HG02763 (cell line): ENCODE measurements around the gene KLF15.
A peak's percentile ranks its signal among the peaks of the same experiment; 100 is the strongest.

Source experiments
- ATAC-seq: cut with Tn5 transposase; IDR thresholded peaks from one replicate; pipeline ENCODE4 v1.9.1; 2021; ENCODE audit warnings: mild to moderate bottlenecking, moderate library complexity; ENCODE audit not compliant: unreplicated experiment

The KLF15 gene

DNA sequence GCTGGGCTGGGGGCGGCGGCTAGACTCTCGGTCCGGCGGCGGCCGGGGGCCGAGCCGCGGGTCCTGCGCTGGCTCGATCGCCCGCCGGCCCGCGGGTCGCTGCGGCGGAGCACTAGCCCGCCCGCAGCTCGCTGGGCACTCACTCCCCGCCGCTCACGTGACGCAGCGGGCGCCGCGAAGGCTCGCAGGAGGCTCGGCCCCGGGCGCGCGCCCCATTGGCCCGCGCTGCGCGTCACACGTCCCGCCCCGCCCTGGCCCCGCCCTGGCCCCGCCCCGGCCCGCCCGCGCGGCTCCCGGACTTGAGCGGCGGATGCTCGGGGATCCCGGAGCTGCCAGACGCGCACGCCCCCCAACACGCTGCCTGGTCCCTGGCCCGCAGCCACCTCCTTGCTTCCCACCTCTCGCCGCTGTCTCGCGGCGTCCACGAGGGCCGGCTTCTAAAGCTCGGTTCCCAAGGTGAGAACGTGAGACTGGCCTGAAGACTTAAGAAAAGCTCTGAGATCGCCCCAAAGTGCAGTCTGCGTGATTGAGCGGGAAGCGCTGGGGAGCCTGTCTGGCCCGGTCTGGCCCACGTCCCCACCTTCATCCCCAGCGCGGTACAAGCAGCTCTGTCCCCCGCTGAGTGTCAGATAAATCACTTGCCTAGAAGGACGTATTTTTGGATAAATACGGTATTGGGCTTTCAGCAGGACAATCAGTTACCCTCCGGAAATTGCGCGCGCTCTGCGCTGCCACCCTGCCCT lies at the start of gene KLF15:
Gene KLF15, minus strand, starts transcription at position 114 of the 743 bp plus-strand sequence. CDS start 4,486 bp downstream, outside the sequence.
- ATAC-seq: peak; percentile 83

DNA sequence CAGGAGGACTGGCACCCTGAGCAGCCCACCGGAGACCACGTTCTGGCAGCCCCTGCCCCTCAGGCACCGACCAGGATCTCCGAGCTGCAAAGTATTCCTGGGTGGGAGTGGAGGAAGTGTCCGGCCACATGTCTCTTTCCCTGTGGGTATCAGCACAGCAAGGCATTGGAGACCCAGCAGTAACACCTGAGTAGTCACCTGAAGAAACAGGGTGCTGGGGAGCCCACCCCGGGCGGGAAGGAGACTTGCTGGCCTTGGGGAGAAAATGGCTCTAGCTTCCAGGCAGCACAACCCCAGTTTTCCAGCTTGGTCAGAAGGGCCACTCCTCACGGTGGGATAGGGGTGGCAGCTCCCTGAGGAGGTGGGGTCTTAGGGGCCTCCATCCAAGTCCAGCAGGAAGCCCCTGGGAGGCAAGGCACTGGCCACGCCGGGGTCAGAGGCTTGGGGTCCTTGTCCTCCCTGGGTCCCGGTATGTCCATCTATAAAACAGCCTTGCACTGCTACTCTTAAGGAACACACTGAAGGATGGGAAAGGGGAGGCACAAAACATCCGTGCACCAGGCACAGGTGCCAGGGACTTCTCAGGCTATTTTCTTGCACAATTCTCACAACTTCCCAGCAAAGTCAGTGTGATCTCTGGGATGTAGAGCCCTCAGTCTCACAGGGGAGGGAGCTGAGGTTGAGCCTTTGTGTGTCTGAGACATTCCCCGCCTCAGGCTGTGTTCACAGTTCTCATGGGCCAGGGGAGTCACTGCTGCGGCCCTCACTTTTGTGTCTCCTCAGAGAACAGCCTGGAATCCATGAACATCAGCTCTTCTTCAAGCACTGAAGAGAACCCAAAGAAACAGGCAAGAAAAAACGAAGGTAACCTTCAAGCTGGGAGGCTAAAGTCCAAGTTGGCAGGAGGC lies 49.4 kb upstream of the KLF15 start:
- ATAC-seq: no peak

DNA sequence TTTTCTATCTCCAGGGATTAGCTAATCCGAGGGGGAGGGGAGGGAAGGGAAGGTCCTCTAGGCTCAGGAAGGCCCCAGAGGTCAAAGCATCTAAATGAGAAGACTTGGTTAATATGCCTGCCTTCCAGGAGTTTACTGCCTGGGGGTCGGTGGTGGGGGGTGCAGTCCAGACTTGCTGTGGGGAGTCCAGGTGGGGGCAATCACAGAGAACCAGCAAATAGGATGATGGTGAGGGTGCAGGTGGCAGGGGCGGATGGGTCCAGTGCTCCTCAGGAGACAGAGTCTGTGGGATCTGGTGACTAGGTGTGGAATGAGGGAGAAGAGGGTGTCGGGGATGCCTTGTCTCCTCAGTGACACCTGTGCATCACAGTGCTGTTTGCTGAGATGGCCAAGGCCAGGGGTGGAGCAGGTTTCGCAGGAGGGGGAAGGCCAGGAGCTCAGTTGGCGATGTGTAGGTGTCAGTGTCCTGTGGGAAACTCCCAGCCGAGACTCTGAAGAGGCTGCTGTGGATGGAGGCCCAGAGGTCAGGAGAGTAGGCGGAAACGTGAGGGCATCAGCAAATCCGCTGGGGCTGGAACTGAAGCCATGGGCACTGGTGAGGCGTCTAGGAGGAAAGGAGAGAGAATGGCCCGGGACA lies 45.6 kb upstream of the KLF15 start:
- ATAC-seq: no peak

DNA sequence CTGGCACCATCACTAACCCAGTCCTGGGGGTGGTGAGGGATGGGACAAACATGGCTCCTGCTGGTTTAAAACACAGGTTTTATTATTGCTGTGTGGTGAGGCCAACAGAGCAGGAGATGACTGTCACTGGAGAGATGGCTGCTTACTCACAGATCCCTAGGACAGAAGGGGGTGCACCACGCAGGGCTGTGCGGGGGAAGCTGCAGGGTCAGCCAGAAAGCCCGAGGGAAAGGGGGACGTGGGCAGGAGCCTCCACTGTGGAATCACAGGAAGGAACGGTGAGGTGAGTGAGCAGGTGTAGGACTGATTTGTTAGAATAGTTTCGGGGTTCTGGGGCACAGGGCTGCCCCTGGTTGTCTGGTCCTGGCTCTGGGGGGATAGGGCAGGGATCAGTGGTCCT lies 45.0 kb upstream of the KLF15 start:
- ATAC-seq: no peak

DNA sequence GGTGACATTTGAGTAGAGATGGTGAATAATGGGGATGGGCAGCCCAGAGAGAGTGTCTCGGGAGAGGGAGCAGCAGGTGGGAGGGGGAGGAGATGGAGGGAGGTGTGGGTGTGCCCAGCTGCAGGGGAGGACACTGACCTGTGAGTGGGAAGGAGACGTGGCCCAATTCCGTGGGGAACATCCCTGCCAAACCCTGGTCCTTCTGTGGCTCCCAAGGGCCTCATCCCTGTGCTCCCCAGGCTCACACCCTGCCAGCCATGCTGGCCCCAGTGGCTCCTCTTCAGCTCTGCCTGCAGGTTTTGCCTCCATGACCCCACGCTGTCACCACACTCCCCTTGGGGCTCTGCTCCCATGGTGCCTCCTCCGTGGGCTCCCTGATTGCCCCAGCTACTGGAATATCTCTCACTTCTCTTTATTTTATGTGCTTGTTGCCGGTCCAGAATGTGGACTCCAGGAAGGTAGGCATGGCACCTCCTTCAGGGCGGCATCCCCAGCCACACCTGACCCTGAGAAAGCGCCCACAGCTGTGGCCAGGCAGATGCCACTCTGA lies 44.5 kb upstream of the KLF15 start:
- no peak for ATAC-seq

DNA sequence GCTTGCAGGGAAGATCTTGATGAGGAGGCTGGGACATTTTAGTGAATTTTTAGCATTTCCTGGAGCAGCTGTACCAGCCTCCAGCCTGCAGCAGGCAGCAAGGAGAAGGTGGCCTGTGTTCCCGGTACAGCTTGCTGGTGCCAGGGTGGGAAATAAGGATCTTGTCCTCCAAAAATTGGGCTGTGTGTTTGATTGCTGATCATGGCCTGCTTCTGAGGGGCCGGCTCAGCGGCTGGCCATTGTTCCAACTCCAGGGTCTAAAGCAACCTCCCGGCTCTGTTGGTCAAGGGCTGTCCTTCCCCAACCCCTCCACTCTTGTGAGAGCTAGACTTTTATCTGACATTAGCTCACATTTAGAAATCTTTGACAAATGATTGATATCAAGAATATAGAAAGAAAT lies 42.5 kb upstream of the KLF15 start:
- no peak for ATAC-seq

DNA sequence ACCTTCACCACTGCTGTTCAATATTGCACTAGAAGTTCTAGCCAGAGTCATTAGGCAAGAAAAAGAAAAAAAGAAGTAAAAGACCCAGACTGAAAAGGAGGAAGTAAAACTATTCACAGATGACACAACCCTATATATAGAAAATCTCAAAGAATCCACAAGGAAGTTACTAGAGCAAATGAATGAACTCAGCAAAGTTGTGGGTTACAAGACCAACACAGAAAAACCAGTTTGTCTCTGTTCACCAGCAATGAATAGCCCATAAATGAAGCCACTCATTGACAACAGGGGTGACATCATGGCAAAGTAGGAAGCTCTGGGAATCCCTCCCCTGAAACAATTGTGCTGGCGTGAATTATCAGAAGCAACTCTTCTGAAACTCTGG lies 42.1 kb upstream of the KLF15 start:
- ATAC-seq: no peak

DNA sequence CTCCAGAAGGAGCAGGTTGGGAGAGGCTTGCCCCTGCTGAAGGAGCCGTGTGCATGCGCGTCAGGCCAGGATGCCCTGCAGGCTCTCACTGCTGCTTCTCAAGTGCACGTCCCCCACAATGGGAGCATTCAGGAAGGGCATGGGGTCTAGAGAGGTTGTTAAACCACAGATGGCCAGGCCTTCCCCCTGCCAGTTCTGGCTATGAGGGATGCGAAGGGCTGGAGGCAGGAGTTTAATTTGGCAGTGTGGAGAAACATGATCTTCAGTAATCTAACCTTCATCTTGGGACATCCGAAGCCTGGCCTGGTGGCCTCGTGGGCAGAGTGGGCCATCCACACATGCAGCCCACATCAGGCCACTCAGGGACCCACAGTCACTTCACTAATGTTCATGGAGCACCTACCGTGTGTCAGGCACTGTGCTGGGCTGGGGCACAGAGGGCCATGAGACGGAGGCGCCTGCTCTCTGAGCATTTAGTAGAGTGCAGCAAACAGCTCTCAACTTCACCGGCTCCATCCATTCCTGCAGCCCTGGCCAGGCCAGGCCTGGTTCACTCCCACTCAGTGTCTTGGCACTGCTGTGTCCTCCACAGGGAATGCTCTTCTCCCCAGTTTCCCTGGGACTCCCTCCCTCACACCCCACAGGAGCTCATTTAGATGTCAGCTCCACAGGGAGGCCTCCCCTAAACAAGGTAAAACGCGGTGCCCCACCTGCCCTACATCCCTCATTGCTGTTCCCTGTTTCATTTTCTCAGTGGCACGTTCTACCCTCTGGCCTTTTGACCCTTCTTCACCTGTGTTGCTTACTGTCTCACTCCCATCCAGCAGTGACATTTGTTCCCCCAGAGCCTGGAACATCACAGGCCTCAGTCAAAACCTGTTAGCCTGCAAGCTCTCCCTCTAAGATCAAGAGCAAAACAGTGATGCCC lies 41.5 kb upstream of the KLF15 start:
- no peak for ATAC-seq

DNA sequence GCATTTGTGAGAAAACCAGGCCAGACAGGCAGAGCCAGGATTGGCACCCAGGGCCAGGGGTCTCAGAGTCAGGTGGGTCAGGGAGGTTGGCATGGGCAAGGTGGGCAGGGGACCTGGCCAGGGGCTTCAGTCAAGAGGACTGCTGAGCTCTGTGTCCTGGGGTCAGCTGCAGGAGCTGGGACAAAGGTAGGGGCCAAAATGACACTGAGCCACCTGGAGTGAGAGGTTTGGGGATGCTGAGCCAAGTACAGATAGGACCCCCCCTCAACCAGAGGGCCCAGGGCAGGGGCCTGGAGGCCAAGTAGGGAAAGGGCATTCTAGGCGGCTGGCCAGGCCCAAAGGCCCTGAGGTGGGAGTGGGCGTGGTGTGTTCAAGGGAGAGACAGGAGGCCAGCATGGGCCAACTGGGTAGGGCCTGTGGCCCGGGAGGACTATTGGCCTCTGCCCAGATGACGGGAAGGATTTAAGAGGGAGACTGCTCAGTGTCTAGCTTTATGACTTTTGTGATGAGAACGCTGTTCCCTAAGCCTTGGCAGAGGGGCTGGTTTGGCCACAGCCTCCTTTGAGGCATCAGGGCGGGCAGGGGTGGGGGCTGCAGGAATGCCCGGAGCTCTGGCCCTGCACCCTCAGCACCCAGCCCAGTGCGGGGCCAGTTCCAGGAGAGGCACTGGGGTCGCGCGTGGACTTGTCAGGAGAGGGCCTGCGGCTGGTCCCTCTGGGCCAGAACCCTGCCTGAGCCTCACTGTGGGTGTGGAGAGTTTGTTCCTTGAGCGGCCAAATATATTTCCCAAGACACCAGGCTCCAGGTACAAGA lies 40.6 kb upstream of the KLF15 start:
- ATAC-seq: no peak

DNA sequence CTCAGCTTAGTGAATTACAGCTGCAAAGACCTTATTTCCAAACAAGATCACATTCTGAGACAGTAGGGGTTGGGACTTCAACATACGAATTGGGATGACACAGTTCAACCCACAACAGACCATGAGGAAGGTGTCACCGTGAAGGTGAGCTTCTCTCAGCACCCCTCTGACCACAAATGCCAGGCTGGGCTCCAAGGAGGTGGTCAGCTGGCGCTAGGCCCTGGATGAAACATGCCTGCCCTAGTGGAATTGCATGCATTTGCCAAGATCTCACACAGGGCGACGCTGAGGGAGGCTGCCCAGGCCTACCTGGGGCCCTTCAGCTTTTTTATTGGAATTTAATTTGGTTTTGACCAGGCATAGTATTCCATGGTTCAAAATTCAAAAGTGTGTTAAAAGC lies 39.3 kb upstream of the KLF15 start:
- no peak for ATAC-seq

DNA sequence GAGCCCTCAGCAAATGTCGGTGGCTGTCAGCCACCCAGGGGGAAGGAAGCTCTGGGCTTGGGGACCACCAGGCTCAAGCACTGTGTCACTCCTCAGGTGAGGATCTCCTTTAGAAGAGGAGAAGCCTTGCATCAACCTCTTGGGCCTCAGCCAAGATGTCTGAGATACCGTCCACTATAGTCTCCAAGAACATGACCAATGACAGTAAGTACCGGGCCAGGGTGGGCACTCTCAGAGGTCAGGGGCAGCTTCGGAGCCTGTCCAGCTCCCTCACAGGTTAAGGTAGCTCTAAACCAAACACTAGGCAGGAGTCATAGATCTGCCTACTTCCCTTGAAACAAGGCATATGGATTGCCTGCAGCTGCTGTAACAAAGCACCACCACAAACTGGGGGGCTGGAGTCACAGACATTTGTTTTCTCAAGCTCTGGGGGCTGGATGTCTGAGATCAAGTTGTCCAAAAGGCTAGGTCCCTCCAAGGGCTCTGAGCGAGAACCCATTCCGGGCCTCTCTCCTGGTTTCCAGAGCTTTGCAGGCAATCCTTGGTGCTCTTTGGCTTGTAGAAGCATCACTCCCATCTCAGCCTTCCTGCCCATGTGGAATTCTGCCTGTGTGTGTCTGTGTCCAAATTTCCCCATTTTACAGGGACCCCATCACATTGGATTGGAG lies 38.8 kb upstream of the KLF15 start:
- no peak for ATAC-seq

DNA sequence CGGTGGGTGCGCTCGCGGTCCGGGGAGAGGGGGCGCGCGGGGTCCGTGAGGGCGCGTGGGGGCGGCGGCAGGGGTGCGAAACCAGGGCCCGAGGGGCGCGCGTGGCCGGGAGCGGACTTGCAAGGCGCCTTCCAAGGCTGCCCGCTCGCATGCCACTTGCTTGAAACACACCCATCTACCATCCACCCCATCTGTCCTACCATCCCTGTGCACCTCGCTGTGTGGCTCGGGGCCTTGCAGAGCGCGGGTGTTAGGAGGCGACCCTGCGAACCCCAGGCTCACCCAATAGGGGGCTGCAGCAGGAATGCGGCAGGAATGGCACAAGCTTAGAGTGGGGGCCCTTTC lies 37.7 kb upstream of the KLF15 start:
- no peak for ATAC-seq

DNA sequence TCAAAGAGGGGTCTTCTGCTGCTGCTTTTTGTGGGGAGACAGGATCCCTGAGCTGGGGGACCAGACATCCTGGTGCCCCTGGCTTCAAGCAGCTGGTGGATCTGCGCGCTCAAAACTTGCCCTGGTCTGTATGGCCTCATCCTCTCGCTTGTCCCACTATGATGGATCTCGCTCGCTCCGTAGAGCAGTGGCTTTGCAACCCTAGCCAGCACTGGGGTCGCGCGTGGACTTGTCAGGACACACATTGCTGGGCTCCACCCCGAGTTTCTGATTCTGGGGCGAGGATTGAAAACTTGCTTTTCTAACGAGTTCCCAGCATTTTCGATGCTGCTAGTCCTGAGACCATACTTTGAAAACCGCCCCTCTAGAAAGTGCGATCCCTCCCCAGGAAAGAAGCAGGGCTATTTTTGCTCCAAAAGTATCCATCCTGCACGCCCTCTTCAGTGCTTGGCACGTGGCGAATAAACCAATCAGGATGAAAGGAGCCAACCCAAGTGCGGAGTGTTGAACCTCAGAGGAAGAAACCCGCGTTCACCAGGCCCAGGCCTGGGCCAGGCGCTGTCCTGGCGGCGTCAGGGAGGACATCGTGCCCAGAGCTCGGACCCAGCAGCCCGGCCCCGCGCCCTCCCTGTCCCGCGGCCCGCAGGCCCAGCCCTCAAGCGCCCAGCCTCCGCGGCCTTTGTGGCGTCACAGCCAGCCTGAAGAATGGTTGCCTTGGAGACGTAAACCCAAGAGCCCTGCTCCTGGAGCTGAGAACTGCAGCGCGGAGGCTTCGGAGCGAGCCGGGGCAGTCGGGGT lies 37.2 kb upstream of the KLF15 start, which contains the start of gene CFAP100:
Gene CFAP100, plus strand, starts transcription at position 731 of the 798 bp plus-strand sequence. CDS start 1,092 bp downstream, outside the sequence.
- ATAC-seq: no peak

DNA sequence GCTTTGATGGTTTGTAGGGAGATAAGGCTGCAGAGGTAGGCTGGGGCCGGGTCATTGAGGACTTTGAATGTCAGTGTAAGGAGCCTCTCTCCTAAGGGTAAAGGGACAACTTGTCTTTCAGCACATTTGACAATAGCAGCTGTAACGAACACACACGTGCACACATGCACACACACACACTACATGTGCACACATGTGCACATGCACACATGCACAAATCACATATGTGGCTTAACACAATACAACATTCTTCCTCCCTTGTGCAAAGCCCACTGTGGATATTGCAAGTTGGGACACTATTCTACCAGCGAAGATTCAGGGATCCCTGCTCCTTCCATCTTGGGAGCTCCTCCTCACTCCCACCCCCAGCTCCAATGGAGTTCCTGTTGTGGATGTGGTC lies 36.4 kb upstream of the KLF15 start:
- no peak for ATAC-seq

DNA sequence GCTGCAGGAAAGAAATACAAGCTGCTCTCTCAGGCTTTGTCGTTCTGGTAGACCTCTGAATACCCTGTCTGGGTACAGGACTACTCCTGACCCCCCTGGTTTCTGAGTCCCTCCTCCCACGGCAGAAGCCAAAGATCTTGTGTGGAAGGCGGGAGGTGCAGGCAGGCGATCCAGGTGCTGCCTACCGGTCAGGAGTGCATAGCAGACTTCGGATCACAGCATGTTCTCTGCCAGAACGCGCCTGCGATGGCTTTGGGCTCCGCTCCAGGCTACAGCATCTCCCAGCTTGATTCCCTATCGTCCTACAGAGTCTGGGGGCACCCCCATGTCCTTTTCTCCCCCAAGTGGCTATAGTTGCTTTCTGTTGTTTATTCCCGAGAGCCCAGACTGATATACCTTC lies 35.0 kb upstream of the KLF15 start:
- no peak for ATAC-seq

DNA sequence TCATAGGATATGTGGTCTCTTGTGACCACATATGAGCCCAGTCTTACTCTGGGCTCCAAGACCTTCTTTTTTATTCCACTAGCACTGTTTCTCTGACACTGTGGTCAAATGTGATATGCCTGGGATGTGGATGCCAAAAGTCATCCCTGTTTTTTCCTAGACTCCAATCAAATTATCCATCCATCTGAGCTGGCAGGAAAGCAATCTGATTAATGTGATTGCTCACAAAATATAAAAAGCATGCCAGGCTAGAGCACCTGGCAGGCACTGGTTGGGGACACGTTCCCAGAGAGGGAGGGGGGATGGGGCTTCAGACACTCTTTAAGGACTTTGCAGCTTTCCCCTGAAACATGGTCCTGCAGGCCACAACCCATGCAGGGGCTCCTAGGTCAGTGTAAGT lies 34.4 kb upstream of the KLF15 start:
- no peak for ATAC-seq

DNA sequence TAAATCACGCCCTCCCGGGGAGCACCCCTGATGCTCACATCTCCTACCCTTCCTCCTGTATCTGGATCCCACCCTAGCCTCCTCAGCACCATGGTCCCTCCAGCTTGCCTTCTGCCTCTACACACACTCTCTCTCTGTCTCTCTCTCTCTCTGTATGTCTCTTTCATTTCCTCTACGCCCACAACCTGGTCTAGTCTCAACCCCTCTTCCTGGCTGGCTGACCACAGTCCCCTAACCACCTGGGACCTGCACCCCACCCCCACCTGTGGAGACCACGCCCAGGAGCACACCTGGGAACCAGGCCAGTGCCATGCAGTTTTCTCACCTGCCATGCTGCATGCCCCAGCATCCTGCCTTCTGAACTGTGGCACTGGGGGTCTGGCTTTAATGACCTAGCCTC lies 33.5 kb upstream of the KLF15 start:
- ATAC-seq: no peak

DNA sequence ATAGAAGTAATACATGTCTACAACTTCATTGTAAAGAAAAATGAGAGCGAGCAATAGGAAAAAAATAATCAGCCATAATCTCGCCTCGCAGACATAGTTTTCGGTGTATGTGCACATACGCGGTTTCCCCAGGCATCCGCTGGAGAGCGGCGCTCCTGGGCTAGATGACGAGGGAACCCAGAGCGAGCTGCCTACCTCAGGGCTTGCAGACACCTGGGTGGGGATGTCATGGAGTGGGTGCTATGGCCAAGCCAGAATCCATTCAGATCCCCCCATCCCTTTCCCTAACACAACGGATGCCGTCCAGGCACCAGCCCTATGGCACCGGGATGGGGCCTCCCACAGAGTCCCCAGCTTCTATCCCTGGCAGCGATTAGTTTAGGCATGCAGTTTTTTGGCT lies 33.0 kb upstream of the KLF15 start:
- no peak for ATAC-seq
